ENCODE data around the gene PEX26. TPM values are rescaled to one million over a fixed set of nuclear protein-coding genes. Genes with fewer than 3 reads are reported as not detected.
A peak's percentile ranks its signal among the peaks of the same experiment; 100 is the strongest.

PEX26 gene
- total and polyA plus RNA-seq, 2 of the 13 experiments (the other 11 are each of a cell fraction or from before 2014, with no cell fraction given) = 10.6 to 25.1 TPM

GRCh38 chr22:18145676-18146388 lies 68.0 kb downstream of the PEX26 start:
- in situ Hi-C loops (cut with HindIII; ENCODE audit: extremely low pct_ligation_motif_present, low pct_unique_long_range_greater_than_20kb) = no loop called here
- Histone ChIP-seq H3K36me3 (replicated peaks in 1 of 2; ENCODE audit: control insufficient read depth in 1 of 2, insufficient read depth in 2 of 2, low read length in 2 of 2) (peaks cover 0 to 3% of the 10 kb centered on the region in 2 experiments; a peak in 3 of 5 replicates), H3K9ac (ENCODE audit: insufficient read depth, low read depth, low read length) (no peak overlapping the region), H4K20me1 (ENCODE audit: insufficient read depth, low read length) (no peaks in the 10 kb centered on the region), H2AFZ (ENCODE audit: low read length) (no peak overlapping the region), H3K4me1 (ENCODE audit: insufficient read depth, low read length) (peaks cover 28% of the 10 kb centered on the region), H3K27ac (ENCODE audit: extremely low read length, insufficient read depth, low read length) (no peak overlapping the region), H3K9me3 (ENCODE audit: low read length) (no peaks in the 10 kb centered on the region), H3K79me2 (ENCODE audit: insufficient read depth, low read length) (peaks cover 7% of the 10 kb centered on the region), H3K4me2 (ENCODE audit: low read depth, low read length) (no peak overlapping the region), H3K4me3 (replicated peaks in 1 of 3; ENCODE audit: insufficient read depth in 1 of 3, low read depth in 2 of 3, low read length in 3 of 3) (no peak overlapping the region), H3K27me3 (ENCODE audit: control insufficient read depth in 1 of 2, insufficient read depth in 2 of 2, low read length in 2 of 2) (no peaks in the 10 kb centered on the region; a peak in 1 of 5 replicates)
- intact Hi-C loops (cut with micrococcal nuclease; ENCODE audit: unreplicated experiment) = no loop called here
- CTCF ChIA-PET (ENCODE audit: low intra/inter-chr PET ratio, low total read pairs) = no interaction called here
- FAIRE-seq = no peak
- no peak for TF ChIP-seq ZNF660 (CRISPR knock-in tag; IDR thresholded peaks at IDR 0.05; ENCODE audit: borderline replicate concordance, low read depth)
- peak; percentile 31; the same call in 1 of the 2 replicates for TF ChIP-seq NR2F6 (IDR thresholded peaks at IDR 0.05)
- no peak for TF ChIP-seq NR2F6 (CRISPR knock-in tag; IDR thresholded peaks at IDR 0.05)
- DNase-seq (ENCODE audit: low spot score) = no peak
- BruUV-seq (replicated peaks) = no TSS peak
- POLR2A ChIA-PET = no interaction called here
- no peak for ATAC-seq
- 81% methylated on average over 23 of the region's 23 CpGs for WGBS (ENCODE audit: low lambda C conversion rate)

GRCh38 chr22:18146389-18146753 lies 68.6 kb downstream of the PEX26 start:
- no peaks in the 10 kb centered on the region for H4K20me1 ChIP-seq (ENCODE audit: insufficient read depth, low read length)
- POLR2A ChIA-PET = no interaction called here
- ATAC-seq = no peak
- no peak for FAIRE-seq
- intact Hi-C loops (cut with micrococcal nuclease; ENCODE audit: unreplicated experiment) = no loop called here
- no peaks in the 10 kb centered on the region; a peak in 1 of 5 replicates for H3K27me3 ChIP-seq (ENCODE audit: control insufficient read depth in 1 of 2, insufficient read depth in 2 of 2, low read length in 2 of 2)
- H3K9ac ChIP-seq (ENCODE audit: insufficient read depth, low read depth, low read length) = no peak overlapping the region
- no peaks in the 10 kb centered on the region for H3K9me3 ChIP-seq (ENCODE audit: low read length)
- no peak for DNase-seq (ENCODE audit: low spot score)
- 94% methylated on average over 3 of the region's 3 CpGs for WGBS (ENCODE audit: low lambda C conversion rate)
- CTCF ChIA-PET (ENCODE audit: low intra/inter-chr PET ratio, low total read pairs) = no interaction called here
- H2AFZ ChIP-seq (ENCODE audit: low read length) = no peak overlapping the region
- H3K36me3 ChIP-seq (replicated peaks in 1 of 2; ENCODE audit: control insufficient read depth in 1 of 2, insufficient read depth in 2 of 2, low read length in 2 of 2) = peaks cover 0 to under 1% of the 10 kb centered on the region in 2 experiments; a peak in 2 of 5 replicates
- BruUV-seq (replicated peaks) = no TSS peak
- H3K27ac ChIP-seq (ENCODE audit: extremely low read length, insufficient read depth, low read length) = no peak overlapping the region
- no peak overlapping the region for H3K4me3 ChIP-seq (replicated peaks in 1 of 3; ENCODE audit: insufficient read depth in 1 of 3, low read depth in 2 of 3, low read length in 3 of 3)
- in situ Hi-C loops (cut with HindIII; ENCODE audit: extremely low pct_ligation_motif_present, low pct_unique_long_range_greater_than_20kb) = no loop called here
- H3K4me2 ChIP-seq (ENCODE audit: low read depth, low read length) = no peak overlapping the region
- H3K4me1 ChIP-seq (ENCODE audit: insufficient read depth, low read length) = peaks cover 33% of the 10 kb centered on the region
- H3K79me2 ChIP-seq (ENCODE audit: insufficient read depth, low read length) = peaks cover 13% of the 10 kb centered on the region
- TF ChIP-seq ZNF549 (CRISPR knock-in tag; IDR thresholded peaks at IDR 0.05) (no peak), ZBTB7A (CRISPR knock-in tag; IDR thresholded peaks at IDR 0.05) (no peak), ZNF782 (CRISPR knock-in tag; IDR thresholded peaks at IDR 0.05; ENCODE audit: borderline replicate concordance) (no peak), CCDC6 (CRISPR knock-in tag; IDR thresholded peaks at IDR 0.05) (no peak), REPIN1 (CRISPR knock-in tag; IDR thresholded peaks at IDR 0.05; ENCODE audit: borderline replicate concordance, low read depth) (no peak), ZNF710 (CRISPR knock-in tag; IDR thresholded peaks at IDR 0.05; ENCODE audit: borderline replicate concordance) (no peak), NFE2L1 (CRISPR knock-in tag; IDR thresholded peaks at IDR 0.05; ENCODE audit: borderline replicate concordance) (no peak), ATF5 (CRISPR knock-in tag; IDR thresholded peaks at IDR 0.05; ENCODE audit: low read depth) (no peak), PATZ1 (CRISPR knock-in tag; IDR thresholded peaks at IDR 0.05) (no peak), THYN1 (CRISPR knock-in tag; IDR thresholded peaks at IDR 0.05; ENCODE audit: borderline replicate concordance, low read depth) (no peak), NR2C2 (CRISPR knock-in tag; IDR thresholded peaks at IDR 0.05; ENCODE audit: borderline replicate concordance) (no peak)
